GM19467 (cell line): Measurements from ENCODE around the gene ADAMTS15.

Experiments used
- ATAC-seq: cut with Tn5 transposase; IDR thresholded peaks from one replicate; pipeline ENCODE4 v1.9.1; 2021; ENCODE audit warnings: mild to moderate bottlenecking, moderate library complexity; ENCODE audit not compliant: unreplicated experiment

Gene ADAMTS15

GRCh38 chr11:130508913-130509312, 60.5 kb downstream of the ADAMTS15 start:
- no peak for ATAC-seq

- ATAC-seq: no peak
Observed at GRCh38 chr11:130509942-130510341, 61.5 kb downstream of the ADAMTS15 start.

- ATAC-seq: no peak
Observed at GRCh38 chr11:130510407-130511006, 62.1 kb downstream of the ADAMTS15 start.

- no peak for ATAC-seq
Observed at GRCh38 chr11:130511765-130512164, 63.3 kb downstream of the ADAMTS15 start.

- no peak for ATAC-seq
Observed at GRCh38 chr11:130512662-130513061, 64.2 kb downstream of the ADAMTS15 start.

GRCh38 chr11:130513132-130513531, 64.7 kb downstream of the ADAMTS15 start:
- ATAC-seq: no peak

- ATAC-seq: no peak
Observed at GRCh38 chr11:130514316-130514715, 65.9 kb downstream of the ADAMTS15 start.

GRCh38 chr11:130514851-130515250, 66.4 kb downstream of the ADAMTS15 start:
- ATAC-seq: no peak

- ATAC-seq: no peak
Observed at GRCh38 chr11:130515829-130516553, 67.5 kb downstream of the ADAMTS15 start.

- ATAC-seq: no peak
Observed at GRCh38 chr11:130516554-130517505, 68.4 kb downstream of the ADAMTS15 start.

- no peak for ATAC-seq
Observed at GRCh38 chr11:130518164-130518680, 69.8 kb downstream of the ADAMTS15 start.

GRCh38 chr11:130519128-130519932, 70.9 kb downstream of the ADAMTS15 start:
- no peak for ATAC-seq

- ATAC-seq: no peak
Observed at GRCh38 chr11:130520271-130520671, 71.8 kb downstream of the ADAMTS15 start.

- ATAC-seq: no peak
Observed at GRCh38 chr11:130522284-130522961, 74.0 kb downstream of the ADAMTS15 start.

- no peak for ATAC-seq
Observed at GRCh38 chr11:130523166-130523565, 74.7 kb downstream of the ADAMTS15 start.

GRCh38 chr11:130523609-130524008, 75.2 kb downstream of the ADAMTS15 start:
- ATAC-seq: no peak

GRCh38 chr11:130524132-130524790, 75.8 kb downstream of the ADAMTS15 start:
- no peak for ATAC-seq

- ATAC-seq: no peak
Observed at GRCh38 chr11:130525307-130525706, 76.9 kb downstream of the ADAMTS15 start.
